NCI-H1694 treated with DMSO at 0.1 percent for 48 hours (cell line): ENCODE data around the gene TMEM163.
"Not testable (repeated sequence)": the region's sequence is repeated elsewhere in the genome, so short reads cannot be mapped to it uniquely, and the experiment has no call there.

Experiments used
- DNase-seq: peaks from one replicate; lab custom pipeline; 2025; lab: John Stamatoyannopoulos, UW

The TMEM163 gene

GRCh38 chr2:134491022-134491421 is 227.8 kb downstream of the TMEM163 start:
- no peak for DNase-seq

GRCh38 chr2:134490559-134490958 is 228.2 kb downstream of the TMEM163 start:
- no peak for DNase-seq

GRCh38 chr2:134489732-134490384 is 228.9 kb downstream of the TMEM163 start:
- DNase-seq: no peak

- no peak for DNase-seq
Measured at GRCh38 chr2:134482766-134483340, 235.9 kb downstream of the TMEM163 start.

- no peak for DNase-seq
Measured at GRCh38 chr2:134482131-134482723, 236.6 kb downstream of the TMEM163 start.

- DNase-seq: no peak
Measured at GRCh38 chr2:134479696-134480330, 239.0 kb downstream of the TMEM163 start.

- DNase-seq: not testable (repeated sequence)
Measured at GRCh38 chr2:134476982-134477381, 241.8 kb downstream of the TMEM163 start.

GRCh38 chr2:134470561-134471168 is 248.1 kb downstream of the TMEM163 start:
- no peak for DNase-seq

- DNase-seq: no peak
Measured at GRCh38 chr2:134469516-134470115, 249.2 kb downstream of the TMEM163 start.

- DNase-seq: no peak
Measured at GRCh38 chr2:134468776-134469175, 250.0 kb downstream of the TMEM163 start.

- no peak for DNase-seq
Measured at GRCh38 chr2:134468164-134468563, 250.6 kb downstream of the TMEM163 start.

- DNase-seq: peak; percentile 63
Measured at GRCh38 chr2:134466141-134466540, 252.7 kb downstream of the TMEM163 start.

- no peak for DNase-seq
Measured at GRCh38 chr2:134465228-134466105, 253.3 kb downstream of the TMEM163 start.

- no peak for DNase-seq
Measured at GRCh38 chr2:134463699-134464022, 255.1 kb downstream of the TMEM163 start.

GRCh38 chr2:134462791-134463698 is 255.8 kb downstream of the TMEM163 start:
- DNase-seq: no peak

- DNase-seq: no peak
Measured at GRCh38 chr2:134462275-134462674, 256.5 kb downstream of the TMEM163 start.

GRCh38 chr2:134461511-134461910 is 257.3 kb downstream of the TMEM163 start:
- DNase-seq: no peak

- peak; percentile 86 for DNase-seq
Measured at GRCh38 chr2:134460583-134460998, 258.2 kb downstream of the TMEM163 start.

GRCh38 chr2:134459706-134460406 is 258.9 kb downstream of the TMEM163 start:
- no peak for DNase-seq

GRCh38 chr2:134458950-134459349 is 259.9 kb downstream of the TMEM163 start:
- DNase-seq: no peak
